HG03432 (cell line): ENCODE data around the gene STK35.
A peak's percentile ranks its signal among the peaks of the same experiment; 100 is the strongest.

ENCODE experiments used
- ATAC-seq: cut with Tn5 transposase; IDR thresholded peaks from one replicate; pipeline ENCODE4 v1.9.1; 2021; ENCODE audit warnings: mild to moderate bottlenecking, moderate library complexity; ENCODE audit not compliant: unreplicated experiment

STK35 gene

DNA sequence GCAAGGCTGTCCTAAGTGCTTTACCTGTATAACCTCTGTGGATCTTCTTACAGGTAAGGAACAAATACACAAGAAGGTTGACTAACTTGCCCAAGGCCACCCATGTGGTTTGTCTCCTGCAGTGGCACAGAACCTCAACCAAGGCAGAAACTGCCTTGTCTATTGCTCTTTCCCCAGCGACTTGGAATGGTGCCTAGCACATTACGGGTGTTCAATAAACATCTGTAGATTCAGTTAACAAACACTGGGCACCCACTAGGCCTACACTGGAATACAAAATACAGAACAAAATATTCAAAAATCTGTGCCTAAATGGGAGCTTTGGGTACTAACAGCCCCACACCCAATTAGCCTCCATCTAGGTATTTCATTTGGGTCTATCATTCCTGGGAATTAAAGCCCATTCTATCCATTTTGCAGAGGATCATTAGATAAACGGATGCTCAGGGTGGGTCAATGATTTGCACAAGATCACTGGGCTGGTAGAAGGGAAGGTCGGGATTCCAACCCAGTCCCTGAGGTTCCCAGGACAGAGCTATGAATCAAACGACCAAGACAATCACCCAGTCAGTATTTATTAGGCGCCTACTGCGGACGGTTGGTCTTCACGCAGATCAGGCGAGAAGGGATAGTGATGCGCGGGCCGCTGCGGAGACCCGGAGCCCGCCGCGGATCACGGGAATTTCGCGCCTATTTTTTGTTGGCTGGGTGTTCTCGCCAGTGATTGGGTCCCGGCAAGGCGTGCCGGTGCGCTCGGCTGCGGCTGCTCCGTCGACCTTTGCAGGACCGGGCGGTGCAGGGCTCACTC, at the start of gene STK35:
TSS of gene STK35 (plus strand) at position 771 of the 808 bp plus-strand sequence. CDS start 55 bp downstream, outside the sequence.
- peak; percentile 57 for ATAC-seq

DNA sequence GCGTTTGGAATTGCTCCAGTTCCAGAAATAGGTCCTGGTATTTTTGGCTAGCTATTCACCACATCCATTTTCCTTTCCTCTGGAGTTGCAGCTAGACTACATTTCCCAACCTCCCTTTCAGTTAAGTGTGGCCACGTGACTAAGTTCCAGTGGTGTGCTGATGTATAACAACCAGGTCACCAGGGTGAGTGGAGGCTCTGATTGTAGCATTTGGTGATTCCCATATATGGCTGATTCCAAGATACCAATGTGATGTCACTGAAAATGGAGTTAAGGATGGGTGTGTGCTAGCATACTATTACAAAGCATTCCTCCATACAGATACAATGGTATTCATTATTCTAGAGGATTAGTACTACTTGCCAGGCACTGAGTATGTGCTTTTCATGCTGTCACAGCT, 49.7 kb upstream of the STK35 start:
- ATAC-seq: no peak

DNA sequence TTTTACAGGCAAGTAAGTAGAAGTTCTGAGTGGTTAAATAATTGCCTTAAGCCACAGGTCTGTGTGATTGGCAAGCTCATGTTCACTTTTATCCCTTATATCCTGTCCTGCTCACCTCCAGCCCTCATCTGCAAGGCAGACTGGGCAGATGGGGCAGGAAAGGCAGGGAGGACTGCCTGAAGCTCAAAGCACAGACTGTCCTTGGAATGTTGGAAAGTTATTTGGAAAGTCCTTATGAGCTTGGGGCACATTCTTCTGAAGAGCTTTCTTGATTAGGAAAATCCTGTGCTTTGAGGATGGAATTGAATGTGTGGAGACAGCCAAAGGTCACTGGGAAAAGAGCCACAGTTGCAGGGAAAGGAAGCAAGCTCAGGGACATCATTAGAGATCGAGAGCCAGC, 48.9 kb upstream of the STK35 start:
- ATAC-seq: no peak

DNA sequence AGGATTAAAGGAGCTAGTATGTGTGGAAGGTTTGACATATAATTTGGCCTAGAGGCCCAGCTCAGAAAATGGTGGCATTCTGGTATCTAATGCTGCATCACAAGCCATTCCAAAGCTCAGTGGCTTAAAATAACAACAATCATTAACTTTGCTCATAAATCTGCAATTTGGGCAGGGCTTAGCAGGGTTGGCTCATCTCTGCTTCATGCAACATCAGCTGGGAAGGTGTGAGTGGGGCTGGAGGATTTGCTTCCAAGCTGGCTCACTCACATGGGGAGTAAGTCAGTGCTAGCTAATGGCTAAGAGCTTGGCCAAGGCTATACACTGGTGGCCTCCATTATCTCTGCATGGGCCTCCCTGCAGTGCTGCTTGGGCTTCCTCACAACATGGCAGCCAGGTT, 48.0 kb upstream of the STK35 start:
- ATAC-seq: no peak

DNA sequence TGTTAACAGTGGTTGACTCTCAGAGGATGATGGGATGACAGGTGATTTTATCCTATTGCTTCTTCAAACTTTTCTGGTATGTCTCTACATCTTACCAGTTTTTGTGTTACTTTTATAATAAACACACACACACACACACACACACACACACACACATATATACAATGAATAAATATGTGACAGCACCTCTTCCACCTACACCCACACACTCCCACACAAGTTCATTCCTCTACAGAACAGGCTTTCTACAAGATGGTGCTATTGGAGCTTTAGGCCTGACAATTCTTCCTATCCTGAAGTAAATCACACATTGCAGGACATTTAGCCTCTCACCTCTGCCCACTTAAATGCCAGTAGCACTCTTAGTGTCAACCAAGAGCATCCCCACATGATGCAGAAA, 46.7 kb upstream of the STK35 start:
- ATAC-seq: no peak

DNA sequence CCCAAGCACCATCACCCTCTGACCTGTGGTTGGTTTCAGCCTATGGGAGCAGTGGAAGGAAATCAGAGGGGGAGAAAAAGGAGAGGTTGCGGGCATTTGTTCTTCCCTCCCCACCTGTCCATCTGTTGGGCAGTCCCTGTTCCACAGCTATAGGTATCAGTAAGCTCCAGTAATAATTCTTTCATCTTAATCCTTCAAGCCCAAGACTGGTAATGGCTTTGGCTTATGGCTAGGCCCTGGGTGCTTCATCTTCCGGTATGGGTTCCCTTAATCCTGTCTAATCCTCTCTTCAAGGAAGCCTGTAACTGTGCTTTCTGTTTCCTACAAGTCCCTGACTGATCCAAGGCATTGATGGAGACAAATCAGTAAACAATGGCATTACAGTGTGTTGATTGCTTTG, 42.2 kb upstream of the STK35 start:
- no peak for ATAC-seq

DNA sequence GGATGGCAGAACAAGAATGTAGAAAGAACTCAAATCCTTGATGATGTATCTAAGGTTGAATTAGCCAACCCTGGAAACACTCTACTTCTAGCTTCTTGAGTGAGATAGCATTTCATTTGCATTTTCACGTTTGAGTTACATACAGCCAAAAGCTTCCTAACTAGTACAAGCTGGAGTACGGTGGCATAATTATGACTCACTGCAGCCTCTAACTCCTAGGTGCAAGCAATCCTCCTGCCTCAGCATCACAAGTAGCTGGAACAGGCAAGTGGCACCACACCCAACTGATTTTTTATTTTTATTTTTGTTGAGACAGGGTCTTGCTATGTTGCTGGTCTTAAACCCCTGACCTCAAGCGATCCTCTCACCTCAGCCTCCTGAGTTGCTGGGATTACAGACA, 36.5 kb upstream of the STK35 start:
- no peak for ATAC-seq

DNA sequence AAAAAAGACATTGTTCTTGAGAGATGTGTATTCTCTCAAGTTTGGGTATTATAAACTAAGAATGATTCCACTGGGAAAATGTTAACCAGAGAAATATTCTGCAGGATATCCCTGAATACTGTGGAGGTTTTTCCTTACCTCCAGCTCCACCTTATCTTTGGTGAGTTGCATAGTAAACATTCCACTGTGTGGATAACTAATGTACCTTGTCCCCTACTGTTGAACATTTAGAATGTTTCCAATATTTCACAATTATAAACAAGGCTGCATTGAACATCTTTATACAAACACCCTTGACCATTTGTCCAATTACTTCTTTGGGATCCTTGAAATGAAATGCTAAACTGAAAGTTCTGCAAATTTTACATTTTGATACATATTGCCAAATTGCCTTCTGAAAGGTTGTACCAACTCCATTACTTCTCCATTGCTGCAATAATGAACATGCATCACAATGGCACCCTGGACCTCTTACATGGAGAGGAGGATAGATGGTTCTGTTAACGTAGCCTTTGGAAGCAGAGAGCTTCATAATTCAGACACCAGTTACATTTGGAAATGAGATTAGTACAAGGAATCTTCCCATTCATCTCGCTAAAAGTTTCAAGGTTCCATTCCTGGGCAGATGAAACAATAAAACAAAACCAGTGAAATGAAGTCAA, 35.0 kb upstream of the STK35 start:
- ATAC-seq: no peak

DNA sequence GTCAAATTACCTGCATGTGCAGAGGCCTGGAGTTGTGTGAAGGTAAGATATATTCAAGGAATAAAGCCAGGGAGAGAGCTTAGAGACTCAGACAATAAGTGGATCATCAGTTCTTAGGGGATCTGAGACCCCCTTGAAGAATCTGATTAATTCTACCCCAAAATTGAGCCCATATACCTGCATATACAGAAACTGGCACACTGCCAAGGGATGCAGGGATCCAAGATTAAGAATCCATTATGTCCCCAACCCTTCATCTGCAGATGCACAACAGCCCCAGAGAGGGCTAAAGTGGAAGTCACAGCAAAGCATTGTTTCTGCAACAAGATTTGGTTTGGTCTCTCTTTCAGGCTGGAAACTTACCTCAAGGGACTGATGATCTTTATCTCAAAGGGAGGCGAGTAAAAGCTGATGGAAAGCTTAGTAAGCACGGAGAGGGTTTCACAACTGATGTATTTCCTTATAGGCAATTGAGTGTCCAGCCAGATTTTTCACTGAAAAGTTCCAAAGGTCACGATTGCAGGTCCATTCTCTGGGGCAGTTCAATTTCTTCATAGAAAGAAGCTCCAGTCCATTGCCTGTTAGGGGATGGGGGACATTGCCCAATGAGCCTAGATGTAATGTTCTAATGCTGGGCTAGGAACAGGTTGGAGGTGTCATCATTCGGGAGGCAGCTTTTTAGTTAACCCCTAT, 20.9 kb upstream of the STK35 start:
- ATAC-seq: no peak

DNA sequence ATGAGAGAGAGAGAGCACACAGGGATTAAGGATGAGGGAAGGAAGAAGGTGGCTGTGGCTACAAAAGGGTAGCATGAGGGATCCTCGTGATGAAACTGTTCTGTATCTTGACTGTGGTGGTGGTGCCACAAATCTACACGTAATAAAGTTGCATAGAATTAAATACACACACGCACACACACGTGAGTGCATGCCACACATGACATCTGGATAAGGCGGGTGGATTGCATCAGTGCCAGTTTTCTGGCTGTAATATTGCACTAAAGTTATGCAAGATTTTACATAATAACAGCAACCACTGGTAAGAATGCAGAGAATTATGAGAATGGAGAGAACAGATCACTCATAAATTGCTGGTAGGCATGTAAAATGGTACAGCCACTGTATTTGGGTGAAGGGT, 16.9 kb upstream of the STK35 start:
- ATAC-seq: no peak

DNA sequence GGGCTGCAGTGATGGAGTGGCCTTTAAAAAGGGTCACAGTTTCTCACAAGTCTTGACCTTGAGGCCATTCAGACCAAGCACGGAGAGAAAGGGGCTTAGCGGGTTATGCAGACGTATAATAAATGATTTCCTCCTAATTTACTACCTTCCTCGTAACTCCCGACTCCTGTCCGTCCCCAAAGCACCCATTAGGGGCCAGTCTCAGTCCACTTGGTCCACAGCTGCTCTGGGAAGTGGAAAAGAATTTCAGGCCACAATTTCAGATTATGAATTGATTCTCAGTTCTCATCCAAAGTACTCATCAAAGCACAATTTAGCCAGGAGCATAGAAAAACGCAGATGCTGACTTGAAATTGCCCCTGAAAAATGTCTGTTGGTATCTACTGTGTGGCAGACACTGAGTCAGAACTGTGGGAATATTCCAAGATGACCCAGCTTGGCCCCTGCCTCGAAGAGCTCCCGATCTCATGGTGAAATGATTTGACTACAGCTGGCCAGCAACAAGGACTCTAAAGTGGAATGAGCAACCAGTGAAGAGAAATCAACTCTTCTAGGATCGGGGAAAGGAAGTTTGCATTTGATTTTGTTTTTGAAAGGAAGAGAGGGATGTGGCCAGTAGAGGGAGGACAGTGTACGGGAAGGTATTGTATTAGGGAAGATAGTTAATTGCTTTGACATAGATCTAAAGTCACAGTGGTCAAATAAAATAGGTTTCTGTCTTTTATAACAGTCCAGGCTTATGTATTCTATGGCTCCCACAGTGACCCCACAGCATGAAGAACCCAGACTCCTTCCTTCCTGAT, 15.2 kb upstream of the STK35 start:
- ATAC-seq: no peak

DNA sequence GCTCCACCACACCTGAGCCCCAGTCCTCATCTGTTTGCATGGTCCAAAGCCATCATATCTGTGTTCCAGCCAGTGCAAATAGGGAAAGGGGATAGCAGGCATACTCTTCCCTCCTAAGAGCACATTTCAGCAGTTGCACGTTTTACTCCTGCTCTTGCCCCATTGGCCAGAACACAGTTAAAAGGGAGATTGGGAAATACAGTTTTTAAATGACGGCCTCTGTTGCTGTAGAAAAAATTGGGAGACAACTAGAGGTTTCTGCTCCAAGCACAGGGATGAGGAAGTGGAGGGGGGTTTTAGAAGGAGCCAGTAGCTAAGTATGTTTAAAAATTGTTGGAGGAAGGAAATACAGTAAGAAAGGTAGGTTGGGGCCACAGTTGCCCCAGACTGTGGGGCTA, 14.6 kb upstream of the STK35 start:
- no peak for ATAC-seq

DNA sequence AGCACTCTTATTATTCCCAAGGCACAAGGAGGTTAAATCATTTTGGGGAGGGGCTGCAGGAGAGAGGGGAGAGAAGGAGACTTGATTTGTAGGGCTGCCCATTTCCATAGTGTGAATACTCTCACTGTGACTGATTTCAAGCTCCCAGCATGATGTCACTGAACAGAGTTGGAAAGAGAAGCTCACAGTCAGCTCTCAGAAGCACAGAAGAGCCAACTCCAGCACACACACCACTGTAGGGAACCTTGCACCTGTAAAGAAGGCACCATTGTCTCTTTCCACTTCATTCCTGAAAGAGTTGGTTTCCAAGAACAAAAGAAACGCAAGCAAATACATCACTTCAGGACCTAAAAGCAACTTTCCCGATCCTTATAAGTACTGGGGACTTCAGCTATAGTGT, 12.7 kb upstream of the STK35 start:
- ATAC-seq: no peak

DNA sequence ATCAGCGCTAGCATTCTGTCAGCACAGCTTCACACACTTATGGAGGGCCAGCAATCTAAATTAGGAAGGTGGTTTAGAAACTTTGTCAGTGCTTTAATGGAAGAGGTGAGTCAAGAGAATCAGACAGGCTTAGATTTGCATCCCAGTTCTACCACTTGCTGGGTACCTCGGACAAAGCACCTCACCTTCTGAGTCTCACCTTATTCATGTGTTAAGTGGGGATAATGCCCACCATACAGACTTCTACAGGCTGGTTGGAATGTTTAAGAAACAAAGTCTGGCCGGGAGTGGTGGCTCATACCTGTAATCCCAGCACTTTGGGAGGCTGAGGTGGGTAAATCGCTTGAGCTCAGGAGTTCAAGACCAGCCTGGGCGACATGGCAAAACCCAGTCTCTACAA, 12.2 kb upstream of the STK35 start:
- ATAC-seq: no peak

DNA sequence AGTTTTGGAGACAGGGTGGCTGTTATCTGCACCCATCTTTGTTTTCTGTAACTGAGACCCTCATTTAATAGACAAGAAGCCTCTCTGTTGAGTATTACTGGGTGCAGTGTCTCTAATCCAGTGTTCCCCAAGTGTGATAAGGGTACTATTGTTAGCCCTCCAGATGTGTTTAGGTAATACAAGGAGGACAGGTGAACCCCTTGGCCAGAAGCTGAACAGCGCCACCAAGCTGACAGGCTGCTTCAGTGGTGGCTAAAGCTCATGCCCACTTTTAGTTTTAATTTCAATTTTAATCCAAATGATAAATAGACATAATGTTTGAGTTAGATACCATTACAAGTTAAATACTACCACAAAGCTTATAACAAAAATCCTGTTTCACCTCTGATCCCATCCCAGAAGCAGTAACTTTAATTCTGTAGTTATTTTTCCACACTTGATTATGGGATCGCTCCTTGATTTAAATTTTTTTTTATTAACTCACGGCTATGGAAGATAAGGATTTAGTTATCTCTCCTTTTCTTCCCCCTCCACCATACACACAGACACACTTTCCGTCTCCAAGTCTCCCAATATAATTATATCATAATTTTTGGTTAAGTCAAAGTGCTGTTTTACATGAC, 8.4 kb upstream of the STK35 start:
- no peak for ATAC-seq

DNA sequence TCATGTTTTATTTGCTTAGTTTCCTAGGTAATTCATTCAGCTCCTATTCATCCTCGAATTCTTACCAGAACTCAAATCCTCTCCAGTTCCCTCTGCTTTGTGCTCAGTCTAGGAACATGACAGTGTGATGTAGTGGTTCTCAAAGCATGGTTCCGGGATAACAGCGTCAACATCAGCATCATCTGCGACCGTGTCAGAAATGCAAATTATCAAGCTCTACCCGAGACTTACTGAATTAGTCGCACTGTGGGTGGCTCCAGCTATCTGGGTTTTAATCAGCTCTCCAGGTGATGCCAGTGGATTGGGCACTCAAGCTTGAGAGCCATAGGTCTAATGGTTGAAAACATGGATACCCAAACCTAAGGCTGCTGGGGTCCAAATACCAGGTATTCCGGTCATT, 7.7 kb upstream of the STK35 start:
- no peak for ATAC-seq

DNA sequence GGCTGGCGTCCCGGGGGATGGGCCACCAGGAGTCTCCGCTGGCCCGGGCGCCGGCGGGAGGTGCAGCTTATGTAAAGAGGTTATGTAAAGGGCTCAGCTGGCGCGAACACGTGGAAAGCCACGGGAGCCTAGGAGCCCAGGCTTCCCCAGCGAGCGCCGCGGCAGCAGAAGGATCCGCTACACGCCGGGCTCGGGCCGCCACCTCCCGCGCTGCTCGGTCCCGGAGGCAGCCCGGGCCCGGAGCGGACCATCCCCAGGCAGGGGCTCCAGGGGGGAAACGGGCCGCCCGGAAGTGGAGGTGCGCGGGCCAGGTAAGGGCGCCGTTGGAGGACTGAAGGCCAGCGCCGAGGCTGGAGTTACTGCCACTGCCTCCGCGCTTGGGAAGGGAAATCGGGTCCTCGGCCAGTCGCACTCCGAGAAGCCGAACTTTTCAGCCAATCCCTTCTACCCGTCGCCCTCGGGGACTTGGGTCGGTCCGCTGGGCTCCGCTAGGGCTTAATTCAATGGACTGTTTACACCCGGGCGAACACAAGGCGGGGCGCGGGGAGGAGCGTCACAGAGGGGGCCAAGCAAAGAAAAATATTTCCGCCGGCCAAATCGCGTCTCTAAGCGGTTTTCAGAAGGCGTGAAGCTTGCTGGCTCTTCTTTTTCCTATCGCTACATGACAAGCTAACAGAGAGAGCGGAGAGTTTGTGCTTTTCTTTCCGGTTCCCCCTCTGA, 398 bp downstream of the STK35 start:
- ATAC-seq: peak; percentile 76

DNA sequence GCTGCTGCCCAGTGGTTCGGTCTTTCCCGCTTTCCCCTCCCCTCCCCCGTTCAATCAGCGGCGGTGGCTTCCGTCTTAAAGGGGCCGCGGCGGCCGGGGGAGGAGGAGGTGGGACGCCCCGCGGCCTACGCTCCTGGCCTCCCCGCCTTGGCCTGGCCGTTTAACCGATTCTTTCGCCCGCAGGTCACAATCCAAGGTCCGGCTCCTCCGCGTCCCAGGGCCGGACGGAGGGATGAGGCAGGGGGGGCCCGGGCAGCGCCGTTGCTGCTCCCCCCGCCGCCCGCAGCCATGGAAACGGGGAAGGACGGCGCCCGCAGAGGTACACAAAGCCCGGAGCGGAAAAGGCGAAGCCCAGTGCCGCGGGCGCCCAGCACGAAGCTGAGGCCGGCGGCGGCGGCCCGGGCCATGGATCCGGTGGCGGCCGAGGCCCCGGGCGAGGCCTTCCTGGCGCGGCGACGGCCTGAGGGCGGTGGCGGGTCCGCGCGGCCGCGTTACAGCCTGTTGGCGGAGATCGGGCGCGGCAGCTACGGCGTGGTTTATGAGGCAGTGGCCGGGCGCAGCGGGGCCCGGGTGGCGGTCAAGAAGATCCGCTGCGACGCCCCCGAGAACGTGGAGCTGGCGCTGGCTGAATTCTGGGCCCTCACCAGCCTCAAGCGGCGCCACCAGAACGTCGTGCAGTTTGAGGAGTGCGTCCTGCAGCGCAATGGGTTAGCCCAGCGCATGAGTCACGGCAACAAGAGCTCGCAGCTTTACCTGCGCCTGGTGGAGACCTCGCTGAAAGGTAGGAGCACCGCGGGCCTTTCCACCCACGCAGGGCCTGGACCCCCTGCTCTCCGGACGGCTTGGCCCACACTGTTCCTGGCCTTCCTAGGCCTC, 1.2 kb downstream of the STK35 start:
- ATAC-seq: peak; percentile 62
